ENCODE results near the gene KAZN.

- TF ChIP-seq CTCF (IDR thresholded peaks at IDR 0.05; ENCODE audit: poor library complexity, severe bottlenecking) (no peak), POLR2AphosphoS5 (IDR thresholded peaks at IDR 0.05) (no peak), EZH2 (IDR thresholded peaks at IDR 0.05; ENCODE audit: borderline replicate concordance, insufficient read depth, low read length, poor library complexity, severe bottlenecking) (no peak)
These were observed 22.3 kb upstream of the KAZN start for GRCh38 chr1:14576155-14576554.
